WTC11 (cell line): ENCODE measurements around the gene VAMP1. TPM values are rescaled to one million over a fixed set of nuclear protein-coding genes. Genes with fewer than 3 reads are reported as not detected.

Experiments used
- ATAC-seq: fragments of 200-7000 bp; cut with Tn5 transposase; 2 replicates; pipeline ENCODE4 v1.10.0; 2021; ENCODE audit warnings: mild to moderate bottlenecking, moderate library complexity
- CTCF ChIA-PET: fragments of 300-600 bp; sonication (Branson Sonifier 250); formaldehyde crosslinking; loops from one replicate; lab custom pipeline; 2021; ENCODE audit warnings: antibody characterized with exemption; lab: Charles Lee
- POLR2A ChIA-PET: fragments of 350-600 bp; sonication (Branson Sonifier 250); formaldehyde crosslinking; loops from one replicate; lab custom pipeline; 2021; ENCODE audit warnings: antibody characterized with exemption; lab: Charles Lee
- DNase-seq: peaks from one replicate; pipeline ENCODE4 v3.0.0; 2021; ENCODE audit warnings: low spot score
- H3K27ac Mint-ChIP-seq: 2 replicates; pipeline ENCODE4 v1.8.0; 2021; ENCODE audit warnings: mixed read lengths
- H3K27me3 Mint-ChIP-seq: 2 replicates; pipeline ENCODE4 v1.8.0; 2021; ENCODE audit warnings: low read depth, mild to moderate bottlenecking, moderate library complexity, mixed read lengths
- H3K36me3 Mint-ChIP-seq: 2 replicates; pipeline ENCODE4 v1.8.0; 2021; ENCODE audit warnings: mixed read lengths
- H3K4me1 Mint-ChIP-seq: 2 replicates; pipeline ENCODE4 v1.8.0; 2022; ENCODE audit warnings: mixed read lengths
- H3K4me3 Mint-ChIP-seq: 2 replicates; pipeline ENCODE4 v1.8.0; 2021; ENCODE audit warnings: mild to moderate bottlenecking, moderate library complexity, mixed read lengths
- H3K9me3 Mint-ChIP-seq: 2 replicates; pipeline ENCODE4 v1.8.0; 2021; ENCODE audit warnings: mixed read lengths
- ARID4B ChIP-seq: sonication (generic); formaldehyde crosslinking; IDR thresholded peaks from 2 replicates; pipeline ENCODE4 v1.8.0; 2023; ENCODE audit warnings: missing genetic modification reagents, mild to moderate bottlenecking, borderline replicate concordance
- CREM ChIP-seq: sonication (generic); formaldehyde crosslinking; IDR thresholded peaks from 2 replicates; pipeline ENCODE4 v1.8.1; 2022; ENCODE audit warnings: mild to moderate bottlenecking, missing genetic modification reagents, moderate library complexity
- ELF4 ChIP-seq: sonication (generic); formaldehyde crosslinking; IDR thresholded peaks from 2 replicates; pipeline ENCODE4 v1.8.1; 2022; ENCODE audit warnings: low read depth, mild to moderate bottlenecking, moderate library complexity, missing genetic modification reagents
- EMX1 ChIP-seq: fragments of 250-450 bp; sonication (Bioruptor Pico); IDR thresholded peaks from 2 replicates; pipeline ENCODE4 v1.8.0; 2021; ENCODE audit warnings: mild to moderate bottlenecking
- ESRRA ChIP-seq: sonication (generic); formaldehyde crosslinking; IDR thresholded peaks from 2 replicates; pipeline ENCODE4 v1.8.1; 2022; ENCODE audit warnings: mild to moderate bottlenecking, missing genetic modification reagents, borderline replicate concordance
- ETV6 ChIP-seq: sonication (generic); formaldehyde crosslinking; IDR thresholded peaks from 2 replicates; pipeline ENCODE4 v1.8.1; 2022; ENCODE audit warnings: mild to moderate bottlenecking, missing genetic modification reagents
- GTF2I ChIP-seq: fragments of 250-450 bp; sonication (Bioruptor Pico); conservative IDR thresholded peaks from 2 replicates; pipeline ENCODE4 v1.4.0; 2021; ENCODE audit warnings: mild to moderate bottlenecking
- HMGXB4 ChIP-seq: sonication (generic); formaldehyde crosslinking; IDR thresholded peaks from 2 replicates; pipeline ENCODE4 v1.8.1; 2023; ENCODE audit warnings: mild to moderate bottlenecking, moderate library complexity, missing genetic modification reagents
- JAZF1 ChIP-seq: fragments of 250-450 bp; sonication (Bioruptor Pico); IDR thresholded peaks from 2 replicates; pipeline ENCODE4 v1.9.0; 2021; ENCODE audit warnings: moderate library complexity, mild to moderate bottlenecking, inconsistent platforms
- NFATC4 ChIP-seq: fragments of 250-450 bp; sonication (Bioruptor Pico); IDR thresholded peaks from 2 replicates; pipeline ENCODE4 v1.9.0; 2021; ENCODE audit warnings: mild to moderate bottlenecking
- OVOL2 ChIP-seq: fragments of 250-450 bp; sonication (Bioruptor Pico); IDR thresholded peaks from 2 replicates; pipeline ENCODE4 v1.9.0; 2021; ENCODE audit warnings: mild to moderate bottlenecking, borderline replicate concordance
- PREB ChIP-seq: sonication (generic); formaldehyde crosslinking; IDR thresholded peaks from 2 replicates; pipeline ENCODE4 v1.8.1; 2022; ENCODE audit warnings: mild to moderate bottlenecking, missing genetic modification reagents, moderate library complexity, borderline replicate concordance
- RORB ChIP-seq: fragments of 250-450 bp; sonication (Bioruptor Pico); IDR thresholded peaks from 2 replicates; pipeline ENCODE4 v1.9.0; 2021; ENCODE audit warnings: mild to moderate bottlenecking
- SMAD3 ChIP-seq: sonication (generic); formaldehyde crosslinking; IDR thresholded peaks from 2 replicates; pipeline ENCODE4 v1.8.0; 2022; ENCODE audit warnings: missing genetic modification reagents, mild to moderate bottlenecking, borderline replicate concordance
- SMAD4 ChIP-seq: sonication (generic); formaldehyde crosslinking; IDR thresholded peaks from 2 replicates; pipeline ENCODE4 v1.8.0; 2022; ENCODE audit warnings: mild to moderate bottlenecking, missing genetic modification reagents
- TEAD1 ChIP-seq: sonication (generic); formaldehyde crosslinking; IDR thresholded peaks from 2 replicates; pipeline ENCODE4 v1.8.0; 2022; ENCODE audit warnings: mild to moderate bottlenecking, missing genetic modification reagents
- ZBTB21 ChIP-seq: sonication (generic); formaldehyde crosslinking; IDR thresholded peaks from 2 replicates; pipeline ENCODE4 v1.8.1; 2023; ENCODE audit warnings: mild to moderate bottlenecking, missing genetic modification reagents, borderline replicate concordance
- ZNF396 ChIP-seq: fragments of 250-450 bp; sonication (Bioruptor Pico); IDR thresholded peaks from 2 replicates; pipeline ENCODE4 v1.8.0; 2021; ENCODE audit warnings: mild to moderate bottlenecking, moderate library complexity, borderline replicate concordance
- total RNA-seq: library from RNA; stranded (reverse); gene quantifications from 3 replicates; pipeline ENCODE4 v1.2.3, GENCODE V29; 2021
- TF ChIP-seq, protein P1 (sequence below): sonication (generic); formaldehyde crosslinking; IDR thresholded peaks from 2 replicates; pipeline ENCODE4 v1.8.0; 2022; ENCODE audit warnings: mild to moderate bottlenecking, missing genetic modification reagents
- TF ChIP-seq, protein P2 (sequence below): fragments of 250-450 bp; sonication (Bioruptor Pico); conservative IDR thresholded peaks from 2 replicates; pipeline ENCODE4 v1.9.0; 2021; ENCODE audit warnings: mild to moderate bottlenecking
- TF ChIP-seq, protein P3 (sequence below): fragments of 250-450 bp; sonication (Bioruptor Pico); IDR thresholded peaks from 2 replicates; pipeline ENCODE4 v1.9.0; 2021; ENCODE audit warnings: moderate library complexity, mild to moderate bottlenecking, inconsistent platforms, borderline replicate concordance
- TF ChIP-seq, protein P4 (sequence below): sonication (generic); formaldehyde crosslinking; IDR thresholded peaks from 2 replicates; pipeline ENCODE4 v1.8.1; 2023; ENCODE audit warnings: mild to moderate bottlenecking, missing genetic modification reagents, moderate library complexity

The VAMP1 gene
- total RNA-seq, 1 experiment from 2014 or later, result 14.3 TPM

DNA sequence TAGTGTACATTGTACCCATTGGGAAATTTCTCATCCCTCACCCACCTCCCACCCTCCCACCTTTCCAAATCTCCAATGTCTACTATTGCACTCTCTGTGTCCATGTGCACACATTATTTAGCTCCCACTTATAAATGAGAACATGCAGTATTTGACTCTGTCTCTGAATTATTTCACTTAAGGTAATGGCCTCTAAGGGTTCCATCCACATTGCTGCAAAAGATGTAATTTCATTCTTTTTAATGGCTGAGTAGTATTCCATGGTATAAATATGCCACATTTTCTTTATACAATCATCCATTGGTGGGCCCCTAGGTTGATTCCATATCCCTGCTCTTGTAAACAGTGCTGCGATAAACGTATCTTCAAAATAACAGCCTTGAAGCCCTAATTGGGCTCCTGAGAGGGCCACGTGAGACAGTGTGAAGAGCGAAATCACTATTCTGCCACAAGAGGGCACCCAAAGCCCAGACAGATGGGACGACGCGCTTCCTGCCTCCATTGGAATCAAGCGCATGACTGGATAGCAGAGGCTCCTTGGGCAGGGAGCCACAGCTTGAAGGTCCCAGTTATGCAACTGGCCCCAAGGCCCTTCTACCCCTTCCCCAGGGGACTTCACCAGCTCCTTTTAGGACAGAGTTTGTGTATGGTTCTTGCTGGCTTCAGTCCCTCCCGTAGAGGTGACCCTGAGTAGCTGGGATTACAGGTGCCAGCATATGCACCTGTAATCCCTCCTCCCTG, 47.0 kb downstream of the VAMP1 start (continued):
- TF ChIP-seq PREB (CRISPR knock-in tag) (no peak), ETV6 (CRISPR knock-in tag) (peak; percentile 81; the same call in 1 of the 2 replicates), RORB (no peak)
- TF ChIP-seq, protein P1, sequence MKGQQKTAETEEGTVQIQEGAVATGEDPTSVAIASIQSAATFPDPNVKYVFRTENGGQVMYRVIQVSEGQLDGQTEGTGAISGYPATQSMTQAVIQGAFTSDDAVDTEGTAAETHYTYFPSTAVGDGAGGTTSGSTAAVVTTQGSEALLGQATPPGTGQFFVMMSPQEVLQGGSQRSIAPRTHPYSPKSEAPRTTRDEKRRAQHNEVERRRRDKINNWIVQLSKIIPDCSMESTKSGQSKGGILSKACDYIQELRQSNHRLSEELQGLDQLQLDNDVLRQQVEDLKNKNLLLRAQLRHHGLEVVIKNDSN (CRISPR knock-in tag), result peak; percentile 85

- Mint-ChIP-seq H3K27me3 (no peaks in the 10 kb centered on the region; the same call in none of the 2 replicates), H3K36me3 (no peaks in the 10 kb centered on the region), H3K4me3 (no peak overlapping the region), H3K9me3 (peaks cover 10% of the 10 kb centered on the region), H3K27ac (no peak overlapping the region), H3K4me1 (peaks cover 8% of the 10 kb centered on the region)
- no peak for DNase-seq
- ChIA-PET POLR2A (no interaction called here), CTCF (interaction anchor here (0.7 kb wide), 1 partner anchor 98 kb away, joined by 5 read pairs; no protein-coding TSS in a partner anchor)
- ATAC-seq, result no peak
- TF ChIP-seq CREM, result no peak
- TF ChIP-seq, protein P2, sequence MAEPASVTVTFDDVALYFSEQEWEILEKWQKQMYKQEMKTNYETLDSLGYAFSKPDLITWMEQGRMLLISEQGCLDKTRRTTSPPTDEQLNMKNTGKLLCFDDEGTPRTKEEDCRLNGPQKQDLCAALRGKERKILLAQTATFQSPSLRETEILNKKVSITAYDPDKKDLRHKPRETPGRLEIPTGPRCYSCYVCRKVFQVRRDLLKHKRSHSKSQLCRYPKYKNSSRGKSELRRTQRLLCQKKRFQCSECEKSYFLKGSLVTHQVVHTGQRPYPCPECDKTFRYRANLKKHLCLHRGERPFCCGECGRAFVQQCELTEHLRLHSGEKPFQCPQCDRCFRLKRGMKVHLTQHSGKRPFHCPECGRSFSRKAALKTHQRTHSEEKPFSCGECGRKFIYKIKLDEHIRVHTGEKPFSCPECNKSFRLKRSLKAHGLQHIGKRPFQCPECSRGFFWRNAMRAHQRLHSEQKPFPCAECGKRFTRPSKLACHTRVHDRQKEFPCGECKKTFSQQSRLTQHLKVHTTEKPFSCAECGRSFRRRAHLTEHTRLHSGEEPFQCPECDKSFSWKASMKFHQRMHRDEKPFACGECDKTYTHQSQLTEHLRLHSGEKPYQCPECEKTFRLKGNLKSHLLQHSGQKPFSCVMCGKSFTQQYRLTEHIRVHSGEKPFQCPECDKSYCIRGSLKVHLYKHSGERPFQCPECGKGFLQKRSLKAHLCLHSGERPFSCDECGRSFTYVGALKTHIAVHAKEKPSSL (CRISPR knock-in tag), result no peak
- TF ChIP-seq TEAD1 (CRISPR knock-in tag), result no peak
- no peak for TF ChIP-seq ARID4B
- no peak for TF ChIP-seq JAZF1 (CRISPR knock-in tag)
- no peak for TF ChIP-seq ZBTB21 (CRISPR knock-in tag)
- TF ChIP-seq GTF2I (CRISPR knock-in tag), result no peak
- no peak for TF ChIP-seq HMGXB4 (CRISPR knock-in tag)
- TF ChIP-seq ELF4, result no peak
- TF ChIP-seq SMAD3 (CRISPR knock-in tag), result no peak
- TF ChIP-seq ZNF396 (CRISPR knock-in tag), result no peak
- TF ChIP-seq OVOL2, result no peak
- TF ChIP-seq EMX1 (CRISPR knock-in tag), result no peak
- no peak for TF ChIP-seq ESRRA (CRISPR knock-in tag)
- TF ChIP-seq NFATC4 (CRISPR knock-in tag), result no peak
- TF ChIP-seq, protein P3, sequence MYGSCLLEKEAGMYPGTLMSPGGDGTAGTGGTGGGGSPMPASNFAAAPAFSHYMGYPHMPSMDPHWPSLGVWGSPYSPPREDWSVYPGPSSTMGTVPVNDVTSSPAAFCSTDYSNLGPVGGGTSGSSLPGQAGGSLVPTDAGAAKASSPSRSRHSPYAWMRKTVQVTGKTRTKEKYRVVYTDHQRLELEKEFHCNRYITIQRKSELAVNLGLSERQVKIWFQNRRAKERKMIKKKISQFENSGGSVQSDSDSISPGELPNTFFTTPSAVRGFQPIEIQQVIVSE (CRISPR knock-in tag), result no peak
- no peak for TF ChIP-seq SMAD4
- TF ChIP-seq, protein P4, sequence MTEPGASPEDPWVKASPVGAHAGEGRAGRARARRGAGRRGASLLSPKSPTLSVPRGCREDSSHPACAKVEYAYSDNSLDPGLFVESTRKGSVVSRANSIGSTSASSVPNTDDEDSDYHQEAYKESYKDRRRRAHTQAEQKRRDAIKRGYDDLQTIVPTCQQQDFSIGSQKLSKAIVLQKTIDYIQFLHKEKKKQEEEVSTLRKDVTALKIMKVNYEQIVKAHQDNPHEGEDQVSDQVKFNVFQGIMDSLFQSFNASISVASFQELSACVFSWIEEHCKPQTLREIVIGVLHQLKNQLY (CRISPR knock-in tag), result no peak
Observed at GRCh38 chr12:6420364-6420763, 50.1 kb downstream of the VAMP1 start.
